Nephron (organoid): ENCODE results near the gene FBXO44.

Experiments used
- H3K27ac Mint-ChIP-seq, 3 experiments: 2 replicates each; pipeline ENCODE4 v1.8.0; 2020; ENCODE audit warnings: mixed read lengths in 3 of 3, mild to moderate bottlenecking in 2 of 3, moderate library complexity in 1 of 3
- H3K27me3 Mint-ChIP-seq: 2 replicates; pipeline ENCODE4 v1.8.0; 2021; ENCODE audit warnings: low read depth, mild to moderate bottlenecking, moderate library complexity, mixed read lengths
- H3K36me3 Mint-ChIP-seq: 2 replicates; pipeline ENCODE4 v1.8.0; 2020; ENCODE audit warnings: low read depth, mixed read lengths
- H3K4me1 Mint-ChIP-seq: 2 replicates; pipeline ENCODE4 v1.8.0; 2020; ENCODE audit warnings: mixed read lengths
- H3K4me3 Mint-ChIP-seq, 3 experiments: 2 replicates each; pipeline ENCODE4 v1.8.0; 2020; ENCODE audit warnings: mild to moderate bottlenecking in 3 of 3, mixed read lengths in 3 of 3, moderate library complexity in 2 of 3
- H3K9me3 Mint-ChIP-seq: 2 replicates; pipeline ENCODE4 v1.8.0; 2020; ENCODE audit warnings: mixed read lengths
- TF ChIP-seq, protein P1 (sequence below), 3 experiments: fragments of 200-600 bp; sonication (generic); IDR thresholded peaks; one replicate each; pipeline ENCODE4 v1.5.0; 2021; ENCODE audit warnings: antibody characterized with exemption in 3 of 3; ENCODE audit not compliant: unreplicated experiment in 3 of 3

FBXO44 gene

GRCh38 chr1:11620924-11621323 is 33.8 kb upstream of the FBXO44 start:
- TF ChIP-seq, protein P1, sequence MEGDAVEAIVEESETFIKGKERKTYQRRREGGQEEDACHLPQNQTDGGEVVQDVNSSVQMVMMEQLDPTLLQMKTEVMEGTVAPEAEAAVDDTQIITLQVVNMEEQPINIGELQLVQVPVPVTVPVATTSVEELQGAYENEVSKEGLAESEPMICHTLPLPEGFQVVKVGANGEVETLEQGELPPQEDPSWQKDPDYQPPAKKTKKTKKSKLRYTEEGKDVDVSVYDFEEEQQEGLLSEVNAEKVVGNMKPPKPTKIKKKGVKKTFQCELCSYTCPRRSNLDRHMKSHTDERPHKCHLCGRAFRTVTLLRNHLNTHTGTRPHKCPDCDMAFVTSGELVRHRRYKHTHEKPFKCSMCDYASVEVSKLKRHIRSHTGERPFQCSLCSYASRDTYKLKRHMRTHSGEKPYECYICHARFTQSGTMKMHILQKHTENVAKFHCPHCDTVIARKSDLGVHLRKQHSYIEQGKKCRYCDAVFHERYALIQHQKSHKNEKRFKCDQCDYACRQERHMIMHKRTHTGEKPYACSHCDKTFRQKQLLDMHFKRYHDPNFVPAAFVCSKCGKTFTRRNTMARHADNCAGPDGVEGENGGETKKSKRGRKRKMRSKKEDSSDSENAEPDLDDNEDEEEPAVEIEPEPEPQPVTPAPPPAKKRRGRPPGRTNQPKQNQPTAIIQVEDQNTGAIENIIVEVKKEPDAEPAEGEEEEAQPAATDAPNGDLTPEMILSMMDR (IDR thresholded peaks at IDR 0.05; ENCODE audit: unreplicated experiment in 3 of 3): no peak
- no peak overlapping the region for H3K27ac Mint-ChIP-seq
- H3K4me1 Mint-ChIP-seq: no peaks in the 10 kb centered on the region
- no peak overlapping the region for H3K4me3 Mint-ChIP-seq
- H3K36me3 Mint-ChIP-seq: no peaks in the 10 kb centered on the region
- peaks cover 19% of the 10 kb centered on the region for H3K27me3 Mint-ChIP-seq
- H3K9me3 Mint-ChIP-seq: no peaks in the 10 kb centered on the region

DNA sequence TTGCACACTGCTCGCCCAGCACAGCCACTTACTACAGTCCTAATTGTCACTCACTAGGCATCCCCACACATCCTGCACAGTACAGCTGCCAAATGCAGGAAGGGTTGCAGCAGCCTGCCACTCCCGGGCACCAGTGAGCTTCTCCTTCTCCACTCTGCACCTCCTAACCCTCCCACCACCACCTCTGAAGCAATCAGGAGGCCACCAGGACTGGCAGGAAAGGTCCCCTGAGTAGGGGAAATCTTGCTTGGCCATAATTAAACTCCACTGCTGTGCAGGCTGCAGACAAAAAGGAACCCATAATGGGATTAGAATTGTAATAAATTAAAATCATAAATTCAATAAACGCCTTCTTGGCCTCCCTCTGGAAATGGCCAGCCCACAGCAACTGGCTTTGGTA is 32.3 kb upstream of the FBXO44 start:
- no peaks in the 10 kb centered on the region for H3K36me3 Mint-ChIP-seq
- no peaks in the 10 kb centered on the region for H3K9me3 Mint-ChIP-seq
- H3K4me1 Mint-ChIP-seq: no peaks in the 10 kb centered on the region
- H3K27me3 Mint-ChIP-seq: peaks cover 25% of the 10 kb centered on the region
- H3K4me3 Mint-ChIP-seq: no peak overlapping the region
- no peak overlapping the region for H3K27ac Mint-ChIP-seq
- TF ChIP-seq, protein P1 (IDR thresholded peaks at IDR 0.05; ENCODE audit: unreplicated experiment in 3 of 3): no peak

DNA sequence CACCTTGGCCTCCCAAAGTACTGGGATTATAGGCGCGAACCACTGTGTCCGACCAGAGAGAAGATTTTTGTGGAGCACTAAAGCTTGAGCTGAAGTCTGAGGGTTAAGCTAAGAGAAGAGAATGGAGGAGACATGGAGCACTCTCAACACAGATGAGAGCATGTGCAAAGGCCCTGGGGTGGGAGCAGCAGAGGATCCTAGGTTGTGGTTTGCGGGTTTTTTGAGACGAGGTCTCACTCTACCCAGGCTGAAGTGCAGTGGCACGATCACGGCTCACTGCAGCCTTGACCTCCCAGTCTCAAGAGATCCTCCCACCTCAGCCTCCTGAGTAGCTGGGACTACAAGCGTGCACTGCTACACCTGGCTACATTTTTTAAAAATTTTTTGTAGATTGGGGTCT is 31.0 kb upstream of the FBXO44 start:
- Mint-ChIP-seq H3K27me3 (peaks cover 20% of the 10 kb centered on the region), H3K27ac (no peak overlapping the region), H3K9me3 (no peaks in the 10 kb centered on the region), H3K4me1 (no peaks in the 10 kb centered on the region), H3K4me3 (no peak overlapping the region), H3K36me3 (no peaks in the 10 kb centered on the region)
- TF ChIP-seq, protein P1 (IDR thresholded peaks at IDR 0.05; ENCODE audit: unreplicated experiment in 3 of 3): no peak

DNA sequence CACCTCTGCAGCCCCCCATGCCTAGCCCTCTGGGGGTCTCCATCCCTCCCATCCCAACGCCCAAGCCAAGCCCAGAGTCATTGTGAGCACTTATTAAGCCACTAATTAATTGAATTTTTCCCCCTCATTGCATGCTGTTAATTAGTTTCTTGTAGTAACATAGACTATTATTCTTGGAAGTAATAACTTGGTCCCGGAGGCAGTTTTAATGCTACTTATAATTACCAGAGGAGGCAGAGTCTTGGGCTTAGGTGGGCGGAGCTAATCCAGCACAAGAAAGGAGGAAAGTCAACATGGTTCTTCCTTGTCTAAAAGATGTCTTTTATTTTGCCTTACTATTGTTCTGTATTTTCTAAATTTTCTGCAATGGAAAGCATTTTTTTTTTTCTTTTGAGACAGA is 28.1 kb upstream of the FBXO44 start:
- TF ChIP-seq, protein P1 (IDR thresholded peaks at IDR 0.05; ENCODE audit: unreplicated experiment in 3 of 3): no peak
- Mint-ChIP-seq H3K4me1 (no peaks in the 10 kb centered on the region), H3K9me3 (no peaks in the 10 kb centered on the region), H3K27me3 (peaks cover 30% of the 10 kb centered on the region), H3K27ac (no peak overlapping the region), H3K4me3 (no peak overlapping the region), H3K36me3 (no peaks in the 10 kb centered on the region)

GRCh38 chr1:11628767-11629166 is 25.9 kb upstream of the FBXO44 start:
- H3K27me3 Mint-ChIP-seq: peaks cover 37% of the 10 kb centered on the region
- no peak overlapping the region for H3K27ac Mint-ChIP-seq
- TF ChIP-seq, protein P1 (IDR thresholded peaks at IDR 0.05; ENCODE audit: unreplicated experiment in 3 of 3): no peak
- no peaks in the 10 kb centered on the region for H3K4me1 Mint-ChIP-seq
- no peaks in the 10 kb centered on the region for H3K9me3 Mint-ChIP-seq
- H3K4me3 Mint-ChIP-seq: no peak overlapping the region
- no peaks in the 10 kb centered on the region for H3K36me3 Mint-ChIP-seq

GRCh38 chr1:11629184-11630016 is 25.3 kb upstream of the FBXO44 start:
- H3K36me3 Mint-ChIP-seq: no peaks in the 10 kb centered on the region
- peaks cover 37% of the 10 kb centered on the region for H3K27me3 Mint-ChIP-seq
- no peak overlapping the region for H3K27ac Mint-ChIP-seq
- TF ChIP-seq, protein P1 (IDR thresholded peaks at IDR 0.05; ENCODE audit: unreplicated experiment in 3 of 3): no peak
- no peak overlapping the region for H3K4me3 Mint-ChIP-seq
- H3K4me1 Mint-ChIP-seq: no peaks in the 10 kb centered on the region
- no peaks in the 10 kb centered on the region for H3K9me3 Mint-ChIP-seq
